OCI-LY7 (cell line): ENCODE data around the gene HORMAD2. TPM values are rescaled to one million over a fixed set of nuclear protein-coding genes. Genes with fewer than 3 reads are reported as not detected.

Experiments
- BruUV-seq: library from RNA; stranded (reverse); fragments of 400-500 nt; replicated peaks from 2 replicates; lab custom pipeline; 2021; lab: Mats Ljungman, UMichigan
- CTCF ChIA-PET: fragments of 300-600 bp; sonication (Branson Sonifier 250); formaldehyde crosslinking; loops from one replicate; lab custom pipeline; 2022; ENCODE audit warnings: antibody characterized with exemption; ENCODE audit not compliant: unreplicated experiment; lab: Charles Lee
- POLR2A ChIA-PET: fragments of 300-600 bp; sonication (Branson Sonifier 250); formaldehyde crosslinking; loops from one replicate; lab custom pipeline; 2022; ENCODE audit warnings: antibody characterized with exemption; lab: Charles Lee
- DNase-seq: peaks from one replicate; pipeline ENCODE4 v3.0.0-alpha.2; 2015; ENCODE audit warnings: low spot score
- H2AFZ ChIP-seq: fragments of 200-600 bp; sonication (generic), shearing (Covaris generic); 2 replicates; pipeline ENCODE4 v1.6.1; 2014; ENCODE audit warnings: mild to moderate bottlenecking, antibody characterized with exemption, low read length, moderate library complexity
- H3K27ac ChIP-seq: fragments of 200-600 bp; sonication (generic); 2 replicates; pipeline ENCODE4 v1.5.1; 2014; ENCODE audit warnings: mixed run types, low read depth, mild to moderate bottlenecking, moderate library complexity, low read length, inconsistent platforms; ENCODE audit not compliant: poor library complexity, severe bottlenecking
- H3K36me3 ChIP-seq: fragments of 200-600 bp; sonication (generic); 2 replicates; pipeline ENCODE4 v1.6.1; 2014; ENCODE audit warnings: mild to moderate bottlenecking, antibody characterized with exemption, low read length, moderate library complexity, mixed read lengths; ENCODE audit not compliant: insufficient read depth
- H3K4me1 ChIP-seq: fragments of 200-600 bp; sonication (generic); 2 replicates; pipeline ENCODE4 v1.5.1; 2014; ENCODE audit warnings: mild to moderate bottlenecking, low read length; ENCODE audit not compliant: insufficient read depth, poor library complexity, severe bottlenecking
- H3K4me2 ChIP-seq: fragments of 200-600 bp; sonication (generic); 2 replicates; pipeline ENCODE4 v1.6.1; 2014; ENCODE audit warnings: mild to moderate bottlenecking, low read length
- H3K4me3 ChIP-seq: fragments of 200-600 bp; sonication (generic); 2 replicates; pipeline ENCODE4 v1.5.1; 2014; ENCODE audit warnings: mild to moderate bottlenecking, low read depth, low read length; ENCODE audit not compliant: poor library complexity, severe bottlenecking
- H3K79me2 ChIP-seq: fragments of 200-600 bp; sonication (generic); 2 replicates; pipeline ENCODE4 v1.6.1; 2016; ENCODE audit warnings: low read depth, mild to moderate bottlenecking, low read length, moderate library complexity, mixed read lengths; ENCODE audit not compliant: insufficient read depth
- H3K9me2 ChIP-seq: fragments of 200-600 bp; sonication (generic); 2 replicates; pipeline ENCODE4 v1.6.1; 2016; ENCODE audit warnings: mild to moderate bottlenecking, low read length, mixed read lengths; ENCODE audit not compliant: insufficient read depth
- H3K9me3 ChIP-seq: fragments of 200-600 bp; sonication (generic); 2 replicates; pipeline ENCODE4 v1.6.1; 2014; ENCODE audit warnings: mild to moderate bottlenecking, mixed run types, low read length, mixed read lengths
- H4K20me1 ChIP-seq: fragments of 200-600 bp; sonication (generic); 2 replicates; pipeline ENCODE4 v1.6.1; 2014; ENCODE audit warnings: mild to moderate bottlenecking, antibody characterized with exemption, low read length, moderate library complexity, mixed read lengths; ENCODE audit not compliant: insufficient read depth
- EZH2phosphoT487 ChIP-seq: fragments of 200-600 bp; sonication (generic); IDR thresholded peaks from 2 replicates; pipeline ENCODE4 v1.6.1; 2018; ENCODE audit warnings: low read depth, borderline replicate concordance, mild to moderate bottlenecking, mixed run types, antibody characterized with exemption, low read length, moderate library complexity, mixed read lengths
- intact Hi-C: fragments of 100-400 bp; cut with micrococcal nuclease; formaldehyde crosslinking; loops from one replicate; pipeline ENCODE4 v1.10.0; 2022; ENCODE audit not compliant: unreplicated experiment
- total RNA-seq, 2 experiments: library from RNA; depleted of rRNA in 1 of 2; stranded (reverse); fragments of >200 nt in 1 of 2; shearing (Covaris generic) in 1 of 2; gene quantifications; 2 replicates each; pipeline ENCODE4 v1.2.3, GENCODE V29; 2014 to 2022
- TF ChIP-seq, protein P1 (sequence below): fragments of 200-600 bp; sonication (generic); conservative IDR thresholded peaks from 2 replicates; pipeline ENCODE4 v1.5.1; 2014; ENCODE audit warnings: mild to moderate bottlenecking, antibody characterized with exemption, low read length, moderate library complexity, mixed read lengths

The HORMAD2 gene
- total RNA-seq, 2 experiments from 2014 or later, result not detected

DNA sequence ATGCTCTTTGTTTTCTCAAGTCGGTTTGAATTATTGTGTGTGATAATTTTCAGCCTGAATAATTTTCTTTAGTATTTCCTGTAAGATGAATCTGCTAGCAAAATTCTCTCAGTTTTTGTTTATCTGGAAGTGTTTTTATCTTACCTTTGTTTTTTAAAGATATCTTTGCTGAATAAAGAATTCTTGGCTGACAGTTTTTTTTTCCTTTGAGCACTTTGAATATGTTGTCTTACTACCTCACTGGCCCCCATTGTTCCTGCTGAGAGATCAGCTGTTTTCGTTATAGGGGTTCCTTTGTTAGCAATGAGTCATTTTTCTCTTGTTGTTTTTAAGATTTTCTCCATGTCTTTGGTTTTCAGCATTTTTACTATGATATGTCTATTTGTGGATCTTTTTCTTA is 63.0 kb downstream of the HORMAD2 start:
- Histone ChIP-seq H3K4me2 (no peak overlapping the region), H3K27ac (no peak overlapping the region), H3K9me3 (0 out of 2 replicates have a peak, but pooled peaks cover 6% of the 10 kb centered on the region), H3K4me1 (no peaks in the 10 kb centered on the region), H3K36me3 (no peaks in the 10 kb centered on the region), H3K9me2 (no peaks in the 10 kb centered on the region), H2AFZ (no peak overlapping the region), H4K20me1 (no peaks in the 10 kb centered on the region), H3K79me2 (no peaks in the 10 kb centered on the region), H3K4me3 (no peak overlapping the region)
- BruUV-seq, result no TSS peak
- POLR2A ChIA-PET, result interaction anchor here (0.6 kb wide), 1 partner anchor 30 kb away, joined by 3 read pairs; no protein-coding TSS in a partner anchor
- intact Hi-C loops, result no loop called here
- no peak for TF ChIP-seq EZH2phosphoT487
- TF ChIP-seq, protein P1, sequence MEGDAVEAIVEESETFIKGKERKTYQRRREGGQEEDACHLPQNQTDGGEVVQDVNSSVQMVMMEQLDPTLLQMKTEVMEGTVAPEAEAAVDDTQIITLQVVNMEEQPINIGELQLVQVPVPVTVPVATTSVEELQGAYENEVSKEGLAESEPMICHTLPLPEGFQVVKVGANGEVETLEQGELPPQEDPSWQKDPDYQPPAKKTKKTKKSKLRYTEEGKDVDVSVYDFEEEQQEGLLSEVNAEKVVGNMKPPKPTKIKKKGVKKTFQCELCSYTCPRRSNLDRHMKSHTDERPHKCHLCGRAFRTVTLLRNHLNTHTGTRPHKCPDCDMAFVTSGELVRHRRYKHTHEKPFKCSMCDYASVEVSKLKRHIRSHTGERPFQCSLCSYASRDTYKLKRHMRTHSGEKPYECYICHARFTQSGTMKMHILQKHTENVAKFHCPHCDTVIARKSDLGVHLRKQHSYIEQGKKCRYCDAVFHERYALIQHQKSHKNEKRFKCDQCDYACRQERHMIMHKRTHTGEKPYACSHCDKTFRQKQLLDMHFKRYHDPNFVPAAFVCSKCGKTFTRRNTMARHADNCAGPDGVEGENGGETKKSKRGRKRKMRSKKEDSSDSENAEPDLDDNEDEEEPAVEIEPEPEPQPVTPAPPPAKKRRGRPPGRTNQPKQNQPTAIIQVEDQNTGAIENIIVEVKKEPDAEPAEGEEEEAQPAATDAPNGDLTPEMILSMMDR, result no peak
- CTCF ChIA-PET, result no interaction called here
- DNase-seq, result no peak

GRCh38 chr22:30144391-30144790 is 64.1 kb downstream of the HORMAD2 start:
- Histone ChIP-seq H3K4me1 (no peaks in the 10 kb centered on the region), H3K79me2 (no peaks in the 10 kb centered on the region), H3K9me3 (0 out of 2 replicates have a peak, but pooled peaks cover 6% of the 10 kb centered on the region), H3K4me2 (no peak overlapping the region), H3K36me3 (no peaks in the 10 kb centered on the region), H3K27ac (no peak overlapping the region), H4K20me1 (no peaks in the 10 kb centered on the region), H3K4me3 (no peak overlapping the region), H2AFZ (no peak overlapping the region), H3K9me2 (no peaks in the 10 kb centered on the region)
- no peak for DNase-seq
- ChIA-PET CTCF (no interaction called here), POLR2A (no interaction called here)
- TF ChIP-seq, protein P1, result no peak
- intact Hi-C loops, result no loop called here
- no TSS peak for BruUV-seq

GRCh38 chr22:30150212-30150611 is 69.9 kb downstream of the HORMAD2 start:
- TF ChIP-seq, protein P1, result no peak
- TF ChIP-seq EZH2phosphoT487, result no peak
- BruUV-seq, result no TSS peak
- Histone ChIP-seq H4K20me1 (no peaks in the 10 kb centered on the region), H2AFZ (no peak overlapping the region), H3K4me3 (no peak overlapping the region), H3K36me3 (no peaks in the 10 kb centered on the region), H3K4me2 (no peak overlapping the region), H3K79me2 (no peaks in the 10 kb centered on the region), H3K4me1 (no peaks in the 10 kb centered on the region), H3K9me2 (no peaks in the 10 kb centered on the region), H3K9me3 (no peaks in the 10 kb centered on the region), H3K27ac (no peak overlapping the region)
- ChIA-PET CTCF (no interaction called here), POLR2A (no interaction called here)
- DNase-seq, result no peak
- intact Hi-C loops, result no loop called here
